ENCODE measurements around the gene CDH23.

- TF ChIP-seq POLR2AphosphoS5 (IDR thresholded peaks at IDR 0.05) (no peak), POLR2A (IDR thresholded peaks at IDR 0.05; ENCODE audit: low read depth) (no peak)
Observed at GRCh38 chr10:71603754-71604153, 207.0 kb downstream of the CDH23 start.
